Stimulated activated CD4-positive, alpha-beta T cell treated with anti-CD3 and anti-CD28 coated beads, TNF-alpha, amount 100 ng/mL, for 4 hours (primary cell): ENCODE results near the gene LRRC3B.

ENCODE experiments used
- DNase-seq, 3 experiments: peaks; one replicate each; pipeline ENCODE4 v3.0.0-alpha.2; 2020; ENCODE audit warnings: low read depth in 3 of 3

Gene LRRC3B

GRCh38 chr3:26630669-26631389, 8.3 kb downstream of the LRRC3B start:
- no peak for DNase-seq

GRCh38 chr3:26631390-26631738, 8.8 kb downstream of the LRRC3B start:
- no peak for DNase-seq

GRCh38 chr3:26634601-26635000, 12.0 kb downstream of the LRRC3B start:
- no peak for DNase-seq

GRCh38 chr3:26636096-26636727, 13.6 kb downstream of the LRRC3B start:
- DNase-seq: no peak

- DNase-seq: no peak
Measured at GRCh38 chr3:26637698-26638097, 15.1 kb downstream of the LRRC3B start.

- no peak for DNase-seq
Measured at GRCh38 chr3:26638113-26638512, 15.5 kb downstream of the LRRC3B start.

- no peak for DNase-seq
Measured at GRCh38 chr3:26639339-26639738, 16.8 kb downstream of the LRRC3B start.

GRCh38 chr3:26647078-26647477, 24.5 kb downstream of the LRRC3B start:
- no peak for DNase-seq

- no peak for DNase-seq
Measured at GRCh38 chr3:26648461-26648860, 25.9 kb downstream of the LRRC3B start.

GRCh38 chr3:26652164-26652563, 29.6 kb downstream of the LRRC3B start:
- DNase-seq: no peak

- DNase-seq: no peak
Measured at GRCh38 chr3:26653811-26654425, 31.3 kb downstream of the LRRC3B start.

- DNase-seq: no peak
Measured at GRCh38 chr3:26655231-26655630, 32.7 kb downstream of the LRRC3B start.

- DNase-seq: no peak
Measured at GRCh38 chr3:26657348-26657976, 34.9 kb downstream of the LRRC3B start.

GRCh38 chr3:26668171-26668570, 45.6 kb downstream of the LRRC3B start:
- DNase-seq: no peak

GRCh38 chr3:26668696-26669095, 46.1 kb downstream of the LRRC3B start:
- no peak for DNase-seq

- no peak for DNase-seq
Measured at GRCh38 chr3:26675336-26675735, 52.8 kb downstream of the LRRC3B start.

- no peak for DNase-seq
Measured at GRCh38 chr3:26681632-26682031, 59.1 kb downstream of the LRRC3B start.

- DNase-seq: no peak
Measured at GRCh38 chr3:26682406-26682805, 59.8 kb downstream of the LRRC3B start.

- DNase-seq: no peak
Measured at GRCh38 chr3:26683902-26684301, 61.3 kb downstream of the LRRC3B start.

- DNase-seq: no peak
Measured at GRCh38 chr3:26687466-26687865, 64.9 kb downstream of the LRRC3B start.

GRCh38 chr3:26699553-26699952, 77.0 kb downstream of the LRRC3B start:
- no peak for DNase-seq

- DNase-seq: no peak
Measured at GRCh38 chr3:26703519-26703918, 80.9 kb downstream of the LRRC3B start.

- no peak for DNase-seq
Measured at GRCh38 chr3:26704736-26705135, 82.2 kb downstream of the LRRC3B start.
